Trophoblast cell (in vitro differentiated cells and primary cell): ENCODE results near the gene SYNE2.

Source experiments
- DNase-seq, 2 donors: peaks; one replicate each; pipeline ENCODE4 v3.0.0-alpha.2; 2016
- H2AFZ ChIP-seq: 2 replicates; pipeline ENCODE4 v1.6.1; 2013; ENCODE audit warnings: low read length, moderate library complexity, mild to moderate bottlenecking; ENCODE audit not compliant: insufficient read depth, poor library complexity
- H2AK5ac ChIP-seq: 2 replicates; pipeline ENCODE4 v1.6.1; 2013; ENCODE audit warnings: mild to moderate bottlenecking, low read length
- H2BK120ac ChIP-seq: 2 replicates; pipeline ENCODE4 v1.6.1; 2013; ENCODE audit warnings: low read length, mild to moderate bottlenecking, moderate library complexity; ENCODE audit not compliant: insufficient read depth, poor library complexity
- H2BK12ac ChIP-seq: 2 replicates; pipeline ENCODE4 v1.6.1; 2013; ENCODE audit warnings: mild to moderate bottlenecking, low read length, moderate library complexity
- H2BK5ac ChIP-seq: 2 replicates; pipeline ENCODE4 v1.6.1; 2013; ENCODE audit warnings: low read length, low read depth, moderate library complexity, mild to moderate bottlenecking; ENCODE audit not compliant: poor library complexity
- H3K14ac ChIP-seq: 2 replicates; pipeline ENCODE4 v1.6.1; 2013; ENCODE audit warnings: mild to moderate bottlenecking, low read length
- H3K18ac ChIP-seq: 2 replicates; pipeline ENCODE4 v1.6.1; 2013; ENCODE audit warnings: mild to moderate bottlenecking, low read length
- H3K23ac ChIP-seq: 2 replicates; pipeline ENCODE4 v1.6.1; 2013; ENCODE audit warnings: low read length
- H3K27ac ChIP-seq: 2 replicates; pipeline ENCODE4 v1.5.1; 2013; ENCODE audit warnings: low read depth, mild to moderate bottlenecking, inconsistent platforms, low read length, moderate library complexity
- H3K27me3 ChIP-seq: 2 replicates; pipeline ENCODE4 v1.6.1; 2013; ENCODE audit warnings: inconsistent platforms, mild to moderate bottlenecking, low read length, moderate library complexity; ENCODE audit not compliant: insufficient read depth
- H3K36me3 ChIP-seq, 2 experiments: 1 replicate in 1 of 2; 2 replicates in 1 of 2; pipeline ENCODE4 v1.6.1; 2013; ENCODE audit warnings: low read length in 2 of 2, mild to moderate bottlenecking in 2 of 2, moderate library complexity in 1 of 2; ENCODE audit not compliant: insufficient read depth in 2 of 2, control insufficient read depth in 1 of 2
- H3K4ac ChIP-seq: 2 replicates; pipeline ENCODE4 v1.6.1; 2013; ENCODE audit warnings: low read depth, mild to moderate bottlenecking, low read length, moderate library complexity
- H3K4me1 ChIP-seq, 2 experiments: 1 replicate in 1 of 2; 2 replicates in 1 of 2; pipeline ENCODE4 v1.6.1; 2013; ENCODE audit warnings: low read length in 2 of 2, mild to moderate bottlenecking in 2 of 2, moderate library complexity in 1 of 2; ENCODE audit not compliant: insufficient read depth in 2 of 2, control insufficient read depth in 1 of 2
- H3K4me2 ChIP-seq: 2 replicates; pipeline ENCODE4 v1.6.1; 2013; ENCODE audit warnings: inconsistent platforms, mild to moderate bottlenecking, low read length, moderate library complexity
- H3K4me3 ChIP-seq: 2 replicates; pipeline ENCODE4 v1.5.1; 2013; ENCODE audit warnings: mild to moderate bottlenecking, low read depth, low read length, inconsistent platforms
- H3K79me1 ChIP-seq: one replicate; pipeline ENCODE4 v1.6.1; 2013; ENCODE audit warnings: low read length
- H3K79me2 ChIP-seq: 2 replicates; pipeline ENCODE4 v1.6.1; 2013; ENCODE audit warnings: low read length, mild to moderate bottlenecking; ENCODE audit not compliant: control insufficient read depth, insufficient read depth, poor library complexity
- H3K9ac ChIP-seq: 2 replicates; pipeline ENCODE4 v1.6.1; 2013; ENCODE audit warnings: mild to moderate bottlenecking, low read length
- H3K9me3 ChIP-seq: 2 replicates; pipeline ENCODE4 v1.6.1; 2013; ENCODE audit warnings: low read depth, mild to moderate bottlenecking, control low read depth, inconsistent platforms, low read length; ENCODE audit not compliant: insufficient read depth
- H4K12ac ChIP-seq: 2 replicates; pipeline ENCODE4 v1.6.1; 2013; ENCODE audit warnings: low read depth, mild to moderate bottlenecking, low read length, moderate library complexity
- H4K8ac ChIP-seq: 2 replicates; pipeline ENCODE4 v1.6.1; 2013; ENCODE audit warnings: low read depth, mild to moderate bottlenecking, low read length, moderate library complexity
- H4K91ac ChIP-seq: one replicate; pipeline ENCODE4 v1.6.1; 2013; ENCODE audit warnings: low read depth, mild to moderate bottlenecking, low read length, moderate library complexity
- WGBS: extraction: QIAGEN DNeasy Blood & Tissue Kit; methylation state at CpG from one replicate; pipeline ENCODE4 v1.1.7; 2013; ENCODE audit warnings: missing lambda C conversion rate; ENCODE audit not compliant: insufficient read length, insufficient coverage; ENCODE audit errors: extremely low coverage; 5-methylcytosine and 5-hydroxymethylcytosine counted together

The SYNE2 gene

GRCh38 chr14:64095620-64096019, 242.8 kb downstream of the SYNE2 start:
- H2AFZ ChIP-seq = no peak overlapping the region
- H4K91ac ChIP-seq = no peak overlapping the region
- H4K8ac ChIP-seq = no peak overlapping the region
- H3K27me3 ChIP-seq = no peaks in the 10 kb centered on the region
- H2BK120ac ChIP-seq = no peak overlapping the region
- H3K27ac ChIP-seq = no peak overlapping the region
- H3K14ac ChIP-seq = no peak overlapping the region
- H3K18ac ChIP-seq = no peak overlapping the region
- no peak overlapping the region for H3K9ac ChIP-seq
- H3K4me3 ChIP-seq = no peak overlapping the region
- H3K4ac ChIP-seq = no peak overlapping the region
- H2BK12ac ChIP-seq = no peak overlapping the region
- H3K79me2 ChIP-seq = no peaks in the 10 kb centered on the region
- H3K36me3 ChIP-seq = peaks cover 0 to 7% of the 10 kb centered on the region in 2 experiments
- no peaks in the 10 kb centered on the region for H3K9me3 ChIP-seq
- H2BK5ac ChIP-seq = no peak overlapping the region
- no peak overlapping the region for H3K23ac ChIP-seq
- H4K12ac ChIP-seq = no peak overlapping the region
- H3K4me1 ChIP-seq = no peaks in the 10 kb centered on the region
- H3K79me1 ChIP-seq = no peaks in the 10 kb centered on the region
- H2AK5ac ChIP-seq = no peak overlapping the region
- H3K4me2 ChIP-seq = no peak overlapping the region
- no CpG with 5 or more reads among the region's 3 CpGs for WGBS
- DNase-seq = peak; percentile 51 to 78

DNA sequence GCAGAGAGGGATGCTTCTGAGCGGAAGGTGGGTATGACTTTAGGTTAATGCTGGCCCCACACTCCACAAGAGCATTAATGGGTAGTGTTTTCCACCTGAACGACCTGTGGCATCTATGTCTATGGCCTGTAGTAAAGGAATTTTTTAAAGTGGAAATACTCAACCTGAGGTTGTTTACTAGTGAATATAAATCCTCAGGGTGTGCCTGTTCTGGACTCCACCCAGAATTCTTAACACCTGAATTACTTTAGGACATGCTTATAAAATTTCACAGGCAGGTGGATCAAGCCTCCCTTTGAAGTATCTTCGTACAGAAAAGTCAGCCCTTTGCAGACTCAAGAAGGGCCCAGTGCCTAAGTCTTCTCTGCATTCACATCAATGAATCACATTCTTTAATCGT, 245.3 kb downstream of the SYNE2 start:
- no peak overlapping the region for H3K18ac ChIP-seq
- no peaks in the 10 kb centered on the region for H3K4me1 ChIP-seq
- H2BK5ac ChIP-seq = no peak overlapping the region
- no CpG with 5 or more reads among the region's 4 CpGs for WGBS
- H3K23ac ChIP-seq = no peak overlapping the region
- no peak overlapping the region for H4K8ac ChIP-seq
- no peaks in the 10 kb centered on the region for H3K79me1 ChIP-seq
- DNase-seq = no peak
- H2AK5ac ChIP-seq = no peak overlapping the region
- peaks cover 3 to 11% of the 10 kb centered on the region in 2 experiments for H3K36me3 ChIP-seq
- no peak overlapping the region for H4K12ac ChIP-seq
- no peak overlapping the region for H2BK120ac ChIP-seq
- H3K27me3 ChIP-seq = no peaks in the 10 kb centered on the region
- no peak overlapping the region for H4K91ac ChIP-seq
- no peak overlapping the region for H3K9ac ChIP-seq
- no peak overlapping the region for H3K4me2 ChIP-seq
- no peak overlapping the region for H3K4ac ChIP-seq
- H3K79me2 ChIP-seq = no peaks in the 10 kb centered on the region
- no peak overlapping the region for H3K14ac ChIP-seq
- H2BK12ac ChIP-seq = no peak overlapping the region
- H3K9me3 ChIP-seq = no peaks in the 10 kb centered on the region
- no peak overlapping the region for H3K4me3 ChIP-seq
- H3K27ac ChIP-seq = no peak overlapping the region
- no peak overlapping the region for H2AFZ ChIP-seq

- Histone ChIP-seq H3K27ac (no peak overlapping the region), H3K4me1 (no peaks in the 10 kb centered on the region), H3K4ac (no peak overlapping the region), H2AFZ (no peak overlapping the region), H4K8ac (no peak overlapping the region), H3K4me2 (no peak overlapping the region), H3K4me3 (no peak overlapping the region), H3K9ac (no peak overlapping the region), H3K79me1 (no peaks in the 10 kb centered on the region), H3K18ac (no peak overlapping the region), H3K9me3 (no peaks in the 10 kb centered on the region), H4K91ac (no peak overlapping the region), H3K27me3 (no peaks in the 10 kb centered on the region), H3K79me2 (no peaks in the 10 kb centered on the region), H3K23ac (no peak overlapping the region), H2BK5ac (no peak overlapping the region), H2BK12ac (no peak overlapping the region), H2AK5ac (no peak overlapping the region), H2BK120ac (no peak overlapping the region), H3K14ac (no peak overlapping the region), H4K12ac (no peak overlapping the region), H3K36me3 (peaks cover 0 to 6% of the 10 kb centered on the region in 2 experiments)
- peak in 1 of 2 donors; percentile 42 for DNase-seq
- no CpG with 5 or more reads among the region's 2 CpGs for WGBS
Measured at GRCh38 chr14:64107438-64107837, 254.6 kb downstream of the SYNE2 start.

DNA sequence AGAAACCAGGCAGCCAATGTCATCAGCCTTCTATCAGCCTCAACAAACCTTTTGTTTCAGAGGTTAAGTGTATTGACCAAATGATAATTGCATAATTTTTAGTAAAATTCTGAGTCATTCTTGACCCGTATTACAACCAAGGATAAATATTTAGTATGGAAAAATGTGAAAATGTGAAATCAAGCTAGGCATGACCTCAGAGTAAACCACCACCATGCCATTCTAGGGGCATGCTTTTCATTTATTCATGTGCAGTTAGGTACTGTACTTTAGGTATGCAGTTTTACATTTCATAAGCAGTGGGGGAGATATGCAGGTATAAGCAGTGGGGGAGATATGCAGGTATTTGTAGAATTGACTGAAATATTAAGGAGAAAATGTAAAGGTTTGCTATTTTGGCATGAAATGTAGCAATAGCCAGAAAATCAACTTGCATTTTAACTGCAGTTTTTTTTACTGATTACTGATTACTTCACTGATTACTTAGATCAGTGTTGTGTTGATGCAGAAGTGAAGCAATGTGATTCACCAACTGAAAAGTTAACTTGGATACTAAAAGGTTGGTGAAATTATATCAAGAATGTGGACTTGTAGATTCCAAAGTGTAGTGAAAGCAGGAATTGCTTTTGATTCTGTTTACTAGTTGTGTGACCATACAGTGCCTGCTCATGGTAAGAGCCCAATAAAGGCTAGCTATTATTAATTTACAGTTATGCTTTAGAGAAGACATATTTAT, 257.2 kb downstream of the SYNE2 start:
- Histone ChIP-seq H3K9me3 (no peaks in the 10 kb centered on the region), H4K8ac (no peak overlapping the region), H2AK5ac (no peak overlapping the region), H3K18ac (no peak overlapping the region), H2AFZ (no peak overlapping the region), H4K12ac (no peak overlapping the region), H3K4me1 (no peaks in the 10 kb centered on the region), H3K4ac (no peak overlapping the region), H2BK5ac (no peak overlapping the region), H4K91ac (no peak overlapping the region), H3K9ac (no peak overlapping the region), H3K27me3 (no peaks in the 10 kb centered on the region), H3K36me3 (peaks cover 0 to 9% of the 10 kb centered on the region in 2 experiments), H3K79me2 (no peaks in the 10 kb centered on the region), H2BK120ac (no peak overlapping the region), H3K4me3 (no peak overlapping the region), H3K27ac (no peak overlapping the region), H3K23ac (no peak overlapping the region), H2BK12ac (no peak overlapping the region), H3K14ac (no peak overlapping the region), H3K79me1 (no peaks in the 10 kb centered on the region), H3K4me2 (no peak overlapping the region)
- WGBS = no CpG with 5 or more reads among the region's 1 CpG
- peak; percentile 83 to 96 for DNase-seq
